HCT116 (cell line): ENCODE results near the gene FOXO3.

Experiments
- CEBPB ChIP-seq: IDR thresholded peaks from 2 replicates; pipeline ENCODE4 v1.6.1; 2012; ENCODE audit warnings: low read depth
- EZH2 ChIP-seq: fragments of 200-600 bp; sonication (generic); IDR thresholded peaks from 2 replicates; pipeline ENCODE4 v1.6.1; 2017; ENCODE audit warnings: antibody characterized with exemption, mixed run types
- POLR2A ChIP-seq: IDR thresholded peaks from 2 replicates; pipeline ENCODE4 v1.7.0; 2011; ENCODE audit warnings: borderline replicate concordance; ENCODE audit not compliant: insufficient read depth, insufficient read length; ENCODE audit errors: extremely low read depth
- TF ChIP-seq, protein P1 (sequence below): IDR thresholded peaks from 2 replicates; pipeline ENCODE4 v1.6.1; 2012
- TF ChIP-seq, protein P2 (sequence below): IDR thresholded peaks from 2 replicates; pipeline ENCODE4 v1.6.1; 2012; ENCODE audit warnings: low read depth

DNA sequence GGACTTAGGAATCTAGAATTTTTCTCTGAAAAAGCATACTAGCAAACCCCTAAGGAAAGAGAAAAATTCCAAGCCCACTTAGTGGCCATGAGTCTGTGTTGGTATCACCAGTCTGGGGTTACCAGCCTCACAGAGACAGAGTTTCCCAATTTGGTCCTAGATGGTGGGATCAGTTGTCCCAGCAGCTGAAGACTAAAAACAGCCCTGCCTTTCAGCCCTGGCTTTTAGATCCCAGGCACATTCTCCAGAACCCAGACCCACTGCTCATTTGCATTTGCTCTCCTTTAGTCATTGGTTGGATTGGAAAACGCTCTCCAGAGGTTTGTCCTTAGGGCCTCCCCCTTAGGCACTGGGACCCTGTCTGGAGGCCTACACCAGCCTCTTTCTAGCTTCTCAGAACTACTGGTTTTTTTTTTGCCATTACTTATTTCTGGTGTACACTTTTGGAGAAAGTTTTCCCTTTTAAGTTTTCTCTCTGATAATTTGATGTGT, 39.1 kb upstream of the FOXO3 start:
- TF ChIP-seq POLR2A: no peak
- TF ChIP-seq, protein P1, sequence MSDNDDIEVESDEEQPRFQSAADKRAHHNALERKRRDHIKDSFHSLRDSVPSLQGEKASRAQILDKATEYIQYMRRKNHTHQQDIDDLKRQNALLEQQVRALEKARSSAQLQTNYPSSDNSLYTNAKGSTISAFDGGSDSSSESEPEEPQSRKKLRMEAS: no peak
- no peak for TF ChIP-seq CEBPB
- TF ChIP-seq, protein P2, sequence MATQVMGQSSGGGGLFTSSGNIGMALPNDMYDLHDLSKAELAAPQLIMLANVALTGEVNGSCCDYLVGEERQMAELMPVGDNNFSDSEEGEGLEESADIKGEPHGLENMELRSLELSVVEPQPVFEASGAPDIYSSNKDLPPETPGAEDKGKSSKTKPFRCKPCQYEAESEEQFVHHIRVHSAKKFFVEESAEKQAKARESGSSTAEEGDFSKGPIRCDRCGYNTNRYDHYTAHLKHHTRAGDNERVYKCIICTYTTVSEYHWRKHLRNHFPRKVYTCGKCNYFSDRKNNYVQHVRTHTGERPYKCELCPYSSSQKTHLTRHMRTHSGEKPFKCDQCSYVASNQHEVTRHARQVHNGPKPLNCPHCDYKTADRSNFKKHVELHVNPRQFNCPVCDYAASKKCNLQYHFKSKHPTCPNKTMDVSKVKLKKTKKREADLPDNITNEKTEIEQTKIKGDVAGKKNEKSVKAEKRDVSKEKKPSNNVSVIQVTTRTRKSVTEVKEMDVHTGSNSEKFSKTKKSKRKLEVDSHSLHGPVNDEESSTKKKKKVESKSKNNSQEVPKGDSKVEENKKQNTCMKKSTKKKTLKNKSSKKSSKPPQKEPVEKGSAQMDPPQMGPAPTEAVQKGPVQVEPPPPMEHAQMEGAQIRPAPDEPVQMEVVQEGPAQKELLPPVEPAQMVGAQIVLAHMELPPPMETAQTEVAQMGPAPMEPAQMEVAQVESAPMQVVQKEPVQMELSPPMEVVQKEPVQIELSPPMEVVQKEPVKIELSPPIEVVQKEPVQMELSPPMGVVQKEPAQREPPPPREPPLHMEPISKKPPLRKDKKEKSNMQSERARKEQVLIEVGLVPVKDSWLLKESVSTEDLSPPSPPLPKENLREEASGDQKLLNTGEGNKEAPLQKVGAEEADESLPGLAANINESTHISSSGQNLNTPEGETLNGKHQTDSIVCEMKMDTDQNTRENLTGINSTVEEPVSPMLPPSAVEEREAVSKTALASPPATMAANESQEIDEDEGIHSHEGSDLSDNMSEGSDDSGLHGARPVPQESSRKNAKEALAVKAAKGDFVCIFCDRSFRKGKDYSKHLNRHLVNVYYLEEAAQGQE: no peak
- no peak for TF ChIP-seq EZH2
